Erythroblast (primary cell): ENCODE measurements around the gene AP2S1.
A peak's percentile ranks its signal among the peaks of the same experiment; 100 is the strongest.
"Not testable (repeated sequence)": the region's sequence is repeated elsewhere in the genome, so short reads cannot be mapped to it uniquely, and the experiment has no call there.

Experiments
- DNase-seq, 2 experiments: peaks; one replicate each; lab custom pipeline; 2025; lab: John Stamatoyannopoulos, UW
- GATA1 ChIP-seq: IDR thresholded peaks from 2 replicates; pipeline ENCODE4 v1.6.1; 2011; ENCODE audit warnings: low read depth, mild to moderate bottlenecking, control low read depth, low read length, moderate library complexity
- POLR2A ChIP-seq: IDR thresholded peaks from 2 replicates; pipeline ENCODE4 v1.6.1; 2011; ENCODE audit warnings: mild to moderate bottlenecking, low read length

The AP2S1 gene

GRCh38 chr19:46841458-46842083 lies 9.1 kb downstream of the AP2S1 start:
- peak; percentile 65 to 83 for DNase-seq

GRCh38 chr19:46840498-46840942 lies 10.1 kb downstream of the AP2S1 start:
- no peak for TF ChIP-seq GATA1
- TF ChIP-seq POLR2A, result no peak
- DNase-seq, result peak; percentile 79 to 87

More at GRCh38 chr19:46841458-46842083, 9.1 kb downstream of the AP2S1 start:
- no peak for TF ChIP-seq GATA1
- TF ChIP-seq POLR2A, result no peak

GRCh38 chr19:46839752-46840497 lies 10.7 kb downstream of the AP2S1 start:
- TF ChIP-seq POLR2A (no peak), GATA1 (no peak)
- DNase-seq, result no peak

GRCh38 chr19:46838160-46838559 lies 12.5 kb downstream of the AP2S1 start:
- no peak for TF ChIP-seq POLR2A
- no peak for TF ChIP-seq GATA1
- no peak for DNase-seq

- TF ChIP-seq POLR2A (no peak), GATA1 (no peak)
- DNase-seq, result no peak
Observed at GRCh38 chr19:46834984-46835383, 15.7 kb downstream of the AP2S1 start.

- TF ChIP-seq GATA1 (no peak), POLR2A (no peak)
- no peak for DNase-seq
Observed at GRCh38 chr19:46834121-46834520, 16.5 kb downstream of the AP2S1 start.

GRCh38 chr19:46830864-46831263 lies 19.8 kb downstream of the AP2S1 start:
- DNase-seq, result no peak
- TF ChIP-seq GATA1 (no peak), POLR2A (no peak)

GRCh38 chr19:46828484-46828883 lies 22.2 kb downstream of the AP2S1 start:
- no peak for DNase-seq
- TF ChIP-seq POLR2A (no peak), GATA1 (no peak)

GRCh38 chr19:46825731-46826055 lies 25.0 kb downstream of the AP2S1 start:
- DNase-seq, result no peak
- TF ChIP-seq POLR2A (no peak), GATA1 (no peak)

GRCh38 chr19:46824890-46825730 lies 25.5 kb downstream of the AP2S1 start:
- TF ChIP-seq POLR2A (no peak), GATA1 (no peak)
- DNase-seq, result no peak

- no peak for TF ChIP-seq GATA1
- TF ChIP-seq POLR2A, result no peak
Observed at GRCh38 chr19:46823049-46823448, 27.6 kb downstream of the AP2S1 start.

GRCh38 chr19:46822410-46822787 lies 28.2 kb downstream of the AP2S1 start:
- DNase-seq, result not testable (repeated sequence)

More at GRCh38 chr19:46823049-46823448, 27.6 kb downstream of the AP2S1 start:
- no peak for DNase-seq

GRCh38 chr19:46821512-46822409 lies 28.9 kb downstream of the AP2S1 start:
- TF ChIP-seq GATA1, result no peak
- no peak for TF ChIP-seq POLR2A
- no peak for DNase-seq
